ENCODE measurements around the gene MIAT.

MIAT gene

GRCh38 chr22:26651815-26652214, 5.6 kb upstream of the MIAT start:
- TF ChIP-seq SP1 (IDR thresholded peaks at IDR 0.05) (no peak), ARNT (IDR thresholded peaks at IDR 0.05) (no peak), FOXA1 (IDR thresholded peaks at IDR 0.05) (no peak), HDGF (IDR thresholded peaks at IDR 0.05; ENCODE audit: borderline replicate concordance) (no peak), BHLHE40 (IDR thresholded peaks at IDR 0.05; ENCODE audit: borderline replicate concordance) (no peak), ZNF384 (IDR thresholded peaks at IDR 0.05) (no peak), SUZ12 (IDR thresholded peaks at IDR 0.05) (no peak), NFRKB (IDR thresholded peaks at IDR 0.05) (no peak), LEF1 (IDR thresholded peaks at IDR 0.05; ENCODE audit: borderline replicate concordance) (no peak)
- TF ChIP-seq, protein P1, sequence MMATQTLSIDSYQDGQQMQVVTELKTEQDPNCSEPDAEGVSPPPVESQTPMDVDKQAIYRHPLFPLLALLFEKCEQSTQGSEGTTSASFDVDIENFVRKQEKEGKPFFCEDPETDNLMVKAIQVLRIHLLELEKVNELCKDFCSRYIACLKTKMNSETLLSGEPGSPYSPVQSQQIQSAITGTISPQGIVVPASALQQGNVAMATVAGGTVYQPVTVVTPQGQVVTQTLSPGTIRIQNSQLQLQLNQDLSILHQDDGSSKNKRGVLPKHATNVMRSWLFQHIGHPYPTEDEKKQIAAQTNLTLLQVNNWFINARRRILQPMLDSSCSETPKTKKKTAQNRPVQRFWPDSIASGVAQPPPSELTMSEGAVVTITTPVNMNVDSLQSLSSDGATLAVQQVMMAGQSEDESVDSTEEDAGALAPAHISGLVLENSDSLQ (IDR thresholded peaks at IDR 0.05) = no peak
- ChIA-PET POLR2A (interaction anchor here (1.1 kb wide), 1 partner anchor 21 kb away, joined by 4 read pairs; no protein-coding TSS in a partner anchor), CTCF (interaction anchor here (1.0 kb wide), 1 partner anchor 94 kb away, joined by 3 read pairs; no protein-coding TSS in a partner anchor)
- DNase-seq (ENCODE audit: extremely low spot score) = no peak

GRCh38 chr22:26658161-26658560, 773 bp downstream of the MIAT start:
- TF ChIP-seq FOXK2 (IDR thresholded peaks at IDR 0.05) = no peak
- no peak for TF ChIP-seq ELF4 (IDR thresholded peaks at IDR 0.05)
- no peak for TF ChIP-seq L3MBTL2 (conservative IDR thresholded peaks at IDR 0.05)
- no peak for TF ChIP-seq ARNT (IDR thresholded peaks at IDR 0.05)
- TF ChIP-seq TARDBP (IDR thresholded peaks at IDR 0.05) = no peak
- TF ChIP-seq LEF1 (IDR thresholded peaks at IDR 0.05; ENCODE audit: borderline replicate concordance) = no peak
- no peak for TF ChIP-seq SUZ12 (IDR thresholded peaks at IDR 0.05)
- TF ChIP-seq, protein P1 (IDR thresholded peaks at IDR 0.05) = no peak
- no peak for TF ChIP-seq SP1 (IDR thresholded peaks at IDR 0.05)
- CTCF ChIA-PET = no interaction called here
- no peak for DNase-seq (ENCODE audit: extremely low spot score)
- POLR2A ChIA-PET = no interaction called here

GRCh38 chr22:26658671-26659478, 1.5 kb downstream of the MIAT start:
- ChIA-PET POLR2A (interaction anchor here (1.0 kb wide), 1 partner anchor 14 kb away, joined by 3 read pairs; no protein-coding TSS in a partner anchor), CTCF (no interaction called here)
- DNase-seq (ENCODE audit: extremely low spot score) = peak; percentile 42
- TF ChIP-seq SUZ12 (IDR thresholded peaks at IDR 0.05) = no peak
- no peak for TF ChIP-seq TARDBP (IDR thresholded peaks at IDR 0.05)
- TF ChIP-seq ZNF384 (IDR thresholded peaks at IDR 0.05) = no peak
- TF ChIP-seq LEF1 (IDR thresholded peaks at IDR 0.05; ENCODE audit: borderline replicate concordance) = no peak
- no peak for TF ChIP-seq BHLHE40 (IDR thresholded peaks at IDR 0.05; ENCODE audit: borderline replicate concordance)
- no peak for TF ChIP-seq ELF4 (IDR thresholded peaks at IDR 0.05)
- TF ChIP-seq, protein P1 (IDR thresholded peaks at IDR 0.05) = peak; percentile 91
- 0 out of 2 replicates have a peak, but pooled peaks have one; percentile 39 for TF ChIP-seq L3MBTL2 (conservative IDR thresholded peaks at IDR 0.05)
- TF ChIP-seq ARNT (IDR thresholded peaks at IDR 0.05) = no peak

- CTCF ChIA-PET = interaction anchor here (1.1 kb wide), 1 partner anchor 13 kb away, joined by 3 read pairs; no protein-coding TSS in a partner anchor
- DNase-seq (ENCODE audit: extremely low spot score) = no peak
- TF ChIP-seq L3MBTL2 (conservative IDR thresholded peaks at IDR 0.05) = no peak
- no peak for TF ChIP-seq SUZ12 (IDR thresholded peaks at IDR 0.05)
- no peak for TF ChIP-seq NFRKB (IDR thresholded peaks at IDR 0.05)
- no peak for TF ChIP-seq ZNF384 (IDR thresholded peaks at IDR 0.05)
- TF ChIP-seq ARNT (IDR thresholded peaks at IDR 0.05) = no peak
- TF ChIP-seq HDGF (IDR thresholded peaks at IDR 0.05; ENCODE audit: borderline replicate concordance) = no peak
- TF ChIP-seq TARDBP (IDR thresholded peaks at IDR 0.05) = no peak
- no peak for TF ChIP-seq FOXM1 (IDR thresholded peaks at IDR 0.05; ENCODE audit: borderline replicate concordance)
- TF ChIP-seq, protein P1 (IDR thresholded peaks at IDR 0.05) = no peak
- POLR2A ChIA-PET = interaction anchor here (2.3 kb wide), 1 partner anchor 12 kb away, joined by 12 read pairs; no protein-coding TSS in a partner anchor
Measured at GRCh38 chr22:26660356-26660755, 3.0 kb downstream of the MIAT start.

GRCh38 chr22:26660961-26661578, 3.7 kb downstream of the MIAT start:
- TF ChIP-seq TARDBP (IDR thresholded peaks at IDR 0.05) (no peak), ARNT (IDR thresholded peaks at IDR 0.05) (no peak), NFRKB (IDR thresholded peaks at IDR 0.05) (no peak), ZNF384 (IDR thresholded peaks at IDR 0.05) (no peak), ELF4 (IDR thresholded peaks at IDR 0.05) (no peak), FOXM1 (IDR thresholded peaks at IDR 0.05; ENCODE audit: borderline replicate concordance) (no peak), FOXA1 (IDR thresholded peaks at IDR 0.05) (no peak), SUZ12 (IDR thresholded peaks at IDR 0.05) (no peak), FOXK2 (IDR thresholded peaks at IDR 0.05) (no peak)
- no peak for DNase-seq (ENCODE audit: extremely low spot score)
- ChIA-PET POLR2A (interaction anchor here (0.7 to 2.3 kb wide), 2 partner anchors 10 to 12 kb away, joined by 3 to 12 read pairs; no protein-coding TSS in a partner anchor), CTCF (interaction anchor here (0.6 to 1.1 kb wide), 2 partner anchors 12 to 171 kb away, joined by 3 to 4 read pairs; no protein-coding TSS in a partner anchor)

Data from HEK293T (cell line).